HG02798 (cell line): Measurements from ENCODE around the gene ARHGEF38.

Experiments
- ATAC-seq: cut with Tn5 transposase; IDR thresholded peaks from one replicate; pipeline ENCODE4 v1.9.1; 2021; ENCODE audit warnings: mild to moderate bottlenecking; ENCODE audit not compliant: unreplicated experiment, poor library complexity

The ARHGEF38 gene

GRCh38 chr4:105558277-105558676, 5.9 kb downstream of the ARHGEF38 start:
- ATAC-seq: no peak

- no peak for ATAC-seq
Observed at GRCh38 chr4:105560421-105560848, 8.0 kb downstream of the ARHGEF38 start.

GRCh38 chr4:105563352-105563751, 10.9 kb downstream of the ARHGEF38 start:
- no peak for ATAC-seq

DNA sequence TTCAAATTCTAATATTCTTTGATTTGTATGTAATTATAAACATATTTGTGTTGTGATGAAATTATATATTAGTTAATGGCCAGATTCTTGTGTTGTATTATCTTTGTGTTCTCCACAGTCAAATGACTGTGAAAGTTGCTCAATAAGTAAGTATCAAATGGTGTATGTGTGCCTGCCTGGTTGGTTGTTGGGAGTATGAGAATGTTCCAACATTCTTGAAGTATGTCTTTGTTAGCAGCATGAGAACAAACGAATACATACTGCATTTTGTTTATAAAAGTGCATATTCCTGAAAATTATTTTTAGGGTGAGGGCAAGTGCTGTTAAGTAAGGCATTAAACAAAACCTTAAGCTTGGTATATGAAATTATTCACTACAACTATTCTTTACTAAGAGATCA, 16.2 kb downstream of the ARHGEF38 start:
- ATAC-seq: no peak

GRCh38 chr4:105569057-105569865, 16.8 kb downstream of the ARHGEF38 start:
- no peak for ATAC-seq

GRCh38 chr4:105569866-105570236, 17.4 kb downstream of the ARHGEF38 start:
- ATAC-seq: no peak

DNA sequence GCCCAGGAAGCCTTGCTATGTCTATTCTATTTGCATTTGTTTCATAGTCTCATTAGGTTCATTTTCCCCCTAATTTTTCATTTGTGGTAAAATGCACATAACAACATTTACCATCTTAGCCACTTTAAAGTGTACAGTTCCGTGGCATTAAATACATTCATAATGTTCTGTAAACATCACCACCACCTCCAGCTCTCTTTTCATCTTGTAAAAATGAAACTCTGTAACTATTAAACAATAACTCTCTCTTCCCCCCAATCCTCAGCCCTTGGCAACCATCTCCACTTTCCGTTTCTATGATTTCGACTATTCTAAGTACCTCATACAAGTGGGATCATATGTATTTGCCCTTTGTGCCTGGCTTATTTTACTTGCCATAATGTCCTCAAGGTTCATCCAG, 19.9 kb downstream of the ARHGEF38 start:
- ATAC-seq: peak; percentile 42

DNA sequence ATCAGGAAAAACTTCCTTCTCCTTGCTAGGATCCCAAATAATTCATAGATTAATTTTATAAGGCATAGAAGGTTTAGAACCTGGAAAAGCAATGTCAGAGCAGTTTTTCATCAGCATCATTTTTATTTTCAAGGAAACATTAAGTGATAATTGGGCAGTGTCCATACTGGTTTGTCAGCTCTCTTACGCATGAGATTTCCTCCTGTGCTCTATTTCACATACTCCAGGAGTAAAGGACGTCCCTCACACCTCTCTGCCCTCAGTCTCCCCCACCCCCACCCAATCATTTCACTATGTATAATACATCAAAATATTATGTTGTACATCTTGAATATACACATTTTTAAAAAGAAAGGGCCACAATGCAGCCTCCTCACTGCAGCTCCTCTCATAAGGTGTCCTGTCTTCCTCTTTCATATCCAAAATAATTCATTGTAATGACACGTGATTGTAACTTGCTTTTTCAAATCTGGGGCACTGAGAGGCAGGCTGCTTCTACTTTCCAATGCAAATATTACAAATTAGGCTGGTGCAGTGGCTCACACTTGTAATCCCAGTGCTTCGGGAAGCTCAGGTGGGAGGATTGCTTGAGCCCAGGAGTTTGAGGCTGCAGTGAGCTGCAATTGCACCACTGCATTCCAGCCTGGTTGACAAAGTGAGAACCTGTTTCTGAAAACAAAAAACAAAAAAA, 34.4 kb downstream of the ARHGEF38 start:
- no peak for ATAC-seq

DNA sequence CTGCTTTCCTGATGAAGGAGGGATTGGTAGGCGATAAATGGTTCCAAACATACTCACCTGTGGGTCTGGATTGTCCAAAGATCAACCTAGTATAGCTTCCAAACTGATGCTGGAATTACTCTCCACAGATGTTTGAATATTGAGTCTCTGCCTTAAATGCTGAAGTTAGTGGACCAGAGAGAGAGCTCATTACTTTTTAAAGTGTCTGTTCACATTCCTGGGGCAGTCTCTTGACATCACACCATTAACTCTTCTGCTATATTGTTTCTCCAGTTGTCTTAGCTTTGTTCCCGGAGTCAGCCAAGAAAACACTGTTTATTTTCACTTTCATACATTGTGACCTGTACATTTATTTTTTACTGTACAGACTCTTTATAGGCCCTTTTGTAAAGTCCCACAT, 35.4 kb downstream of the ARHGEF38 start:
- ATAC-seq: no peak

GRCh38 chr4:105588252-105588651, 35.8 kb downstream of the ARHGEF38 start:
- no peak for ATAC-seq

GRCh38 chr4:105591573-105591972, 39.2 kb downstream of the ARHGEF38 start:
- no peak for ATAC-seq

GRCh38 chr4:105594099-105595010, 41.9 kb downstream of the ARHGEF38 start:
- ATAC-seq: peak; percentile 85

DNA sequence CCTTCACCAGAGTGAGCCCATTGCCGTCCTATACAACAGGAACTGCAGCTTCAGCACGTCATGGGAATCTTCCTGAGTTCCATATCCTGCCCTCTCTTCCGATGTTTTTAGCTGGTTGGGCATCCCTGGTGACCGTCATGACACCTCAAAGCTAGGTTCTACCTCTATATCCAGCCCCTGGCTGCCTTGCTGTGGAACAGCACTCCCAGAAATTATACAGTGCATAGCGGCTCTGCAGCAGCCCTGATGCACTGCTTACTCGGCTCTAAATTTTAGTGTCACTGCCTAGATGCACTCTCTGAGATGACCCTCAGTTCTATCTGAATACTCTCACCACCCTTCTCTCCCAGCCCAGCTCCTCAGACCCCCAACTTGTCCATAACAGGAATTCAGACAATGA, 44.3 kb downstream of the ARHGEF38 start:
- no peak for ATAC-seq

DNA sequence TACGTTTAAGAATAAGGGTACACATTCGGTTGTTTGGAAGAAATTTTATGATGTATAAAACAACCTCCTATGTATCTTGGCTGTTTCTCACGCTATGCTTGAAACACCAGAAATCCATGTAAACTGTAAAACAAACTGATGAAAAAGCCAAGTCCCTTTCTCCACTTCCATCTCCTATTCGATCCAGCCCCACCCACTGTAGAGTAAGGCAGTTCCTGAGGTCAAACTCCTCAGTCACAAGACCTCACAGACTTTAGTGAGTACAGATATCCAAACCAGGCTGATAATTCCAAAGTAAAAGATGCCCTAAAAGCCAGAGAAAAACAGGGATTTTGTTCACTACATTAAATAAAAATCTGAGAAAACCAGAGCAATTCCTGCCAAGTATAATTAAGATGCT, 45.6 kb downstream of the ARHGEF38 start:
- ATAC-seq: no peak

GRCh38 chr4:105598787-105599186, 46.4 kb downstream of the ARHGEF38 start:
- no peak for ATAC-seq

DNA sequence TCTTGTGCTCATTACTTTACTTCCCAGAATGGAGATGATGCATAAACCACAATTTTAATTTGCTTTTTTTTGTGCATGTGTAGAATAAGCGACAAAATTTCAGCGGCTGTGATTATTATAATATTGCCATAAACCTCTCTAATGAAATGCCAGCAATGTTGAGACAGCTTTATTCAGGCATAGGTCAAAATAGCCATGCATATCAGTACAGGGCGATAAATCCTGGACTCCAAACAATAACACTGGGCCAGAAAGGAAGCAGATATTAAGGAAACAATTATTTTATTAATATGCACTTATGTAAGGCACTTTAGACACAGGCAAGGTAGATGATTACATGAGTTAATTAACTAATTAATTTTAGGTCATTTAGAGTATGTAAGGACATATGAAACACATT, 47.1 kb downstream of the ARHGEF38 start:
- ATAC-seq: no peak

GRCh38 chr4:105599932-105600655, 47.7 kb downstream of the ARHGEF38 start:
- no peak for ATAC-seq

- ATAC-seq: no peak
Observed at GRCh38 chr4:105600951-105601350, 48.5 kb downstream of the ARHGEF38 start.

GRCh38 chr4:105601406-105601805, 49.0 kb downstream of the ARHGEF38 start:
- ATAC-seq: no peak

DNA sequence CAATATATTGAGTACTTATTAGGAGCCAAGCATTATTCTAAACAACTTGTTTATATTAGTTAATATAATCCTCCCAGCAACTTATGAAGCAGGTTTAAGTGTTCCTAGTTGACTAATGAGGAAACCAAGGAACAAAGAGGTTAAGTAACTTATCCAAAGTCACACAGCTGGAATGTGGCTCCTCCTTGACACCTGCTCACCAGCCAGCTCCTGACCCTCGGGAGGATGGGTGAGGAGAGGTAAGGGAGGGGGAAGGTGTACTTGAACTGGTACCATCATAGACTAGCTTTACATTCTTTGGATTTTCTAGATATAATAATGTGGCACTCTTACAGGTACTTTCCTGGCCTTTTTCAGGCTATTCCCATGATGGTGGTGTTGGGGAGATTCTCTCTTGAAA, 50.7 kb downstream of the ARHGEF38 start:
- no peak for ATAC-seq
